IPS DF 19.7 (cell line): ENCODE data around the gene MCF2L2.
"Not testable (repeated sequence)": the region's sequence is repeated elsewhere in the genome, so short reads cannot be mapped to it uniquely, and the experiment has no call there.

ENCODE experiments used
- DNase-seq: peaks from one replicate; pipeline ENCODE4 v3.0.0-alpha.2; 2013; ENCODE audit warnings: low read depth, low spot score

The MCF2L2 gene

GRCh38 chr3:183242431-183242830, 186.0 kb downstream of the MCF2L2 start:
- DNase-seq = no peak

GRCh38 chr3:183239046-183239445, 189.4 kb downstream of the MCF2L2 start:
- DNase-seq = no peak

- DNase-seq = no peak
Observed at GRCh38 chr3:183233966-183234365, 194.5 kb downstream of the MCF2L2 start.

- DNase-seq = no peak
Observed at GRCh38 chr3:183230826-183231225, 197.6 kb downstream of the MCF2L2 start.

GRCh38 chr3:183230251-183230650, 198.2 kb downstream of the MCF2L2 start:
- not testable (repeated sequence) for DNase-seq

- DNase-seq = no peak
Observed at GRCh38 chr3:183229178-183229577, 199.2 kb downstream of the MCF2L2 start.

- no peak for DNase-seq
Observed at GRCh38 chr3:183227586-183227985, 200.8 kb downstream of the MCF2L2 start.

GRCh38 chr3:183226333-183226890, 202.0 kb downstream of the MCF2L2 start:
- no peak for DNase-seq

- DNase-seq = no peak
Observed at GRCh38 chr3:183224180-183224970, 204.0 kb downstream of the MCF2L2 start.

- no peak for DNase-seq
Observed at GRCh38 chr3:183222631-183223235, 205.7 kb downstream of the MCF2L2 start.

- DNase-seq = no peak
Observed at GRCh38 chr3:183220828-183221227, 207.6 kb downstream of the MCF2L2 start.

GRCh38 chr3:183218826-183219225, 209.6 kb downstream of the MCF2L2 start:
- no peak for DNase-seq

GRCh38 chr3:183217548-183218332, 210.7 kb downstream of the MCF2L2 start:
- DNase-seq = no peak

GRCh38 chr3:183215591-183216202, 212.7 kb downstream of the MCF2L2 start:
- DNase-seq = no peak

- no peak for DNase-seq
Observed at GRCh38 chr3:183214277-183214612, 214.2 kb downstream of the MCF2L2 start.

- DNase-seq = no peak
Observed at GRCh38 chr3:183213415-183214276, 214.8 kb downstream of the MCF2L2 start.

GRCh38 chr3:183212565-183212964, 215.9 kb downstream of the MCF2L2 start:
- no peak for DNase-seq

- DNase-seq = no peak
Observed at GRCh38 chr3:183212096-183212495, 216.3 kb downstream of the MCF2L2 start.

- no peak for DNase-seq
Observed at GRCh38 chr3:183211352-183211751, 217.1 kb downstream of the MCF2L2 start.

- no peak for DNase-seq
Observed at GRCh38 chr3:183210862-183211341, 217.5 kb downstream of the MCF2L2 start.

GRCh38 chr3:183210341-183210740, 218.1 kb downstream of the MCF2L2 start:
- no peak for DNase-seq
